HG03520 (cell line): ENCODE measurements around the gene DENND1C.
"Not testable (repeated sequence)": the region's sequence is repeated elsewhere in the genome, so short reads cannot be mapped to it uniquely, and the experiment has no call there.

Source experiments
- ATAC-seq: cut with Tn5 transposase; IDR thresholded peaks from one replicate; pipeline ENCODE4 v1.9.1; 2021; ENCODE audit warnings: mild to moderate bottlenecking, moderate library complexity; ENCODE audit not compliant: unreplicated experiment

The DENND1C gene

DNA sequence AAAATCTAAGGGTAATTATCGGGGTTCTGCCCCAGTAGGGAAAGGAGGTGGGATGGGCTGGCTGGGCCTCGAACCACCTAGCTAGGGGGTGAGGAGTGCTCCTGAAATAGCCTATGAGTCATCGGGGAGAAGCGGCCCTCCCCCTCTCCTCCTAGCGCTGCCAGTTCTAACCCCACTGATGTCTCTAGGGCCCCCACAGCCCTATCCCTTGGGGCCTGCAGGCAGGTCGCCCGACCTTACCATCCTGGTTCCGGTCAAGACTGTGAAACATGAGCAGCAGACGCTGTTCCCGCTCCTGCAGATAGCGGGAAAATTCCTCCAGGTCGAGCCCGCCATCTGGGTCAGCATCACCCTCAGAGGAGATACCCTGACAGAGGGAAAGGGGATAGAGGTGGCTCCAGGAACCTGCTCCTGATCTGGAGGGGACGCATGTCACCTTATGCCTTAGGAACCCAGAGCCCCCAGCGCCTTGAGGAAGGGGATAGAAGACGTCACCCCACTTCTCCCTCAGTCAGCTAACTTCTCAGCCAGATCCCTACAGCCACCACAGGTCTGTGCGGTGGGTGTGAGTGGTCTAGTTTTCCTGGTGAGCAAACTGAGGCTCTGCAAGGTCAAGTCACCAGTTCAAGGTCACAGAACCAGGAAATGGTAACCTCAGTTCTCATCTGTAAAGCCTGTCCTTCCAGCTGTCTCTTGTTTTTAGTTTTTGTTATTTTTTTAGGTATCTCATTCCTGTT is 23.5 kb downstream of the DENND1C start:
- ATAC-seq, result no peak

DNA sequence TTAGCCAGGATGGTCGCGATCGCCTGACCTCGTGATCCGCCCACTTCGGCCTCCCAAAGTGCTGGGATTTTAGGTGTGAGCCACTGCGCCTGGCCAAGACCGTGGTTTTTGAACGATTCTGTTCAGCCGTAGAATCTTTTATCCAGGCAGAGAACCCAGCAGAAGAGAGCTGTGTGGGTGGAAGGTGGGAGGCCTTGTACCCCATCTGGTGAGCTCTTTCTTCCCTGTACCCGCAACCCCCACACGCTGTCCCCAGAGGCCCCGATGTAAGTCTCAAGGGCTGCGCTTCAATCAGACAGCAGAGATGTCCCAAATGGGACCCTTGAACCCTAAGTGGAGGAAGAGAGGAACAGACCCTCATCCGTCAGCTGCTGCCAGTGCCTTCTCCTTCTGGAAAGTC is 25.7 kb downstream of the DENND1C start:
- ATAC-seq, result no peak

DNA sequence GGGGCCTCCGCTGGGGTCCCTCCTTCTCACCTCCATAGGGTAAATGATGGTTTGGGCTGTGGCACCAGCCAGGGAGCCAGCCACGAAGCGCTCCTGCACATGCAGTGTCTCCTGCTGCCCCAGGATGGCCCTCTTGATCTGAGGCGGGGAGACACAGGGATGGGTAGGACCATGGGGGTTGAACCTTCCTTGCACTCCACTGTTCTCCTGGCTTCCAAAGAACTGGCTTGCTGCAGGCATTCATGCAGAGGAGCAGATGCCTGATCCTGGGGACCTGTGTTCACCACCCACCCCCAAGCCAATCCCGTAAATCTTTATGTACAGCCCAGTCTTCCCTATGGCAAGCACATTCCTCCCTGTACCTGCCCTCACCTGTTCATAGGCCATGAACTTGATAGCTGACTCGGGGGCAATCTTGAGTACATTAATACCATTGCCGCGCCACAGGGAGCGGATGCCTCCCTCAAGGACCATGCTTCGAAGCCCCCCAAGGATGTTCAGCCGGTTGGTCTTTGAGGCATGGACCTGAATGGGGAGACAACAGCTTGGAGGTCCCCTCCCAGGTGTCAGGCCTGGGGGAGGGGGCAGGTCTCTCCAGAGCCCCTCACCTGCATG is 27.5 kb downstream of the DENND1C start:
- ATAC-seq, result no peak

DNA sequence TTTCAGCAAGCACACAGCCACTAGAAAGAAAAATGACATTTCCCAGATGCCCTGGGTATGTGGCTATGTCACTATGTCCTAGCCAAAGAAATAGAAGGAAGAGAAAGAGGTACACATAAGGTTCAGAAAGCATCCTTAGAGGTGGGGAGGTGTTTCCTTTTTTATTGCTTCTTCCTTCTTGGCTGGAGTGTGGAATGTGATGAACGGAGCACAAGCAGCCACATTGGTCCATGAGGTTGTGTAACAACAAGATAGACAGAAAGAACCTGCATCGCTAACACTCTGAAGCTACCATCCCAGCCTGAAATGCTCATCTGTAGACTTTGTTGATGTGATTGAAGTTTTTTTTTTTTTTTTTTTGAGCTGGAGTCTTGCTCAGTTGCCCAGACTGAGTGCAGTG is 28.7 kb downstream of the DENND1C start:
- ATAC-seq, result no peak

DNA sequence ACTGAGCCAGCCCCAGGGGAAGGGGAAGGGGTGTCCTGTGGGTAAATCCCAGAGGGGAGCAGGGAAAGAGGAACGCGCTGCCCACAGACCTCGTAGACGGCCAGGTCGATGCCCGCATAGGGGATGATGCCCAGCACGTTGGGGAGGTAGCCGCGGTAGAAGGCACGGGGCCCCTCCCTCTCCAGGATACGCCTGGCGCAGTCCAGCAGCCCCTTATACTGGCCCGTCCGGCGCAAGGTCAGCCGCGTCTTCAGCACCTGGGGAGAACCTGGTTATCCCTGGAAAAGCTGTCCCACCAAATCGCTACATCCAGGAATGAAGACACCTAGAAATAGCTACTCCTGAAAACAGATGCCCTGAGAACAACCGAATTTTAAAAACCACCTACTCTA is 29.4 kb downstream of the DENND1C start:
- no peak for ATAC-seq

DNA sequence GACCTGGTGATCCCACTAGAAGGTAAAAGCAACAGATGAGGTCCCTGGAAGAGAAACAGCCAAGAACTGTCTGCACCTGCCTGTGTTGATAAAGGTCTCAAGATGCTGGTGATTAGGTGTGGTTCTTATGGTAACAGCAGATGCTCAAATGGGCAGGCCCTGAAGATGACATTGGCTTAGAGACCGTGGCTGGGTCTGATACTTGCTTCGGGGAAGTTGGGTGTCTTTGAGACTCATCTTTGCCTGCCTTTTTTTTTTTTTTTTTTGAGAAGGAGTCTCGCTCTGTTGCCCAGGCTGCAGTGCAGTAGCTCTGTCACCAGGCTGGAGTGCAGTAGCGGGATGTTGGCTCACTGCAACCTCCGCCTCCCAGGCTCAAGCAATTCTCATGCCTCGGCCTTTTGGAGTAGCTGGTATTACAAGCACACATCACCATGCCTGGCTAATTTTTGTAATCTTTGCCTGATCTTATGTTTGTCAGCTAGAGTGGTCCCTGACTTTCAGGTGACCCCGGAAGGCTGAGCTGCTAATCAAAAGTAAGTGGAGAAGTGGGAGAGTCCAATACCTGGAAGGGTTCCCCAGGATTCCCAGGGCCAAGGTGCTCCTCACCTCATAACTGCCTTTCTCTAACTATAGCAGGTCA is 29.9 kb downstream of the DENND1C start:
- no peak for ATAC-seq

DNA sequence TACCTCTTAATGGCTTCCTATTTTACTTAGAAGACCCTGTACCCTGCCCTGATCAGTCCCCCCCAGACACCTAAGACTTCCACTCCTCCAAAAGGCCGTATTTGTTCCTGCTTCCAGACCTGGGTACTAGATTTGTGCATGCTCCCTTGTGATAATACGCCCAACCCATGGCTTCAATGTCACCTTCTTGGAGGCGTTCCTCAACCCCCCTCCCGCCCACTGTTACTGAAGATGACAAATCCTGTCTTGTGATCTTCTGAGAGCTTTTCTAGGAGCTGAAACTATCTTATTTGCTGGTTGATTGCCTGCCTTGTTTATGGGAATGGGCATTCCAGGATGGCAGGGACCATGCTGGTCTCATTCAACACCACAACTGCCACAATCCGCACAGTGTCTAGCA is 31.4 kb downstream of the DENND1C start:
- no peak for ATAC-seq

DNA sequence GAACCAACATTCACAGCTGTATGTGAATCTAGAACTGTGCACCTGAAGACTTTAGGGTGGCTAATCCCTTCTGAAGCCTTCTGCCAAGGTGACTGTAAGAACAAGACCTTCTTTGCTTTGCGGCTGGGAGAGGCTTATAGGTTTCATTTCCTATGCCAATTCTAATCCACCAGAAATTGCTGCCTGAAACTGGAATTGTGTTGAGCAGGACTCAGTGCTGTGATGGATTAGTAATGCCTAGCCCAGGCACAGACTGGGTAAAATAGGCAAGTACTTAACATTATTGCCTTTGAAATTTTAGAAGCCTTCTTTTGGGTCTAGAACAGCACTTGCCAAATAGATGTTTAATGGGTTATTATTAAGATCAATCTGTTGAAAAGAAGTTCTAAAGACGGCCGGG is 33.5 kb downstream of the DENND1C start:
- no peak for ATAC-seq

DNA sequence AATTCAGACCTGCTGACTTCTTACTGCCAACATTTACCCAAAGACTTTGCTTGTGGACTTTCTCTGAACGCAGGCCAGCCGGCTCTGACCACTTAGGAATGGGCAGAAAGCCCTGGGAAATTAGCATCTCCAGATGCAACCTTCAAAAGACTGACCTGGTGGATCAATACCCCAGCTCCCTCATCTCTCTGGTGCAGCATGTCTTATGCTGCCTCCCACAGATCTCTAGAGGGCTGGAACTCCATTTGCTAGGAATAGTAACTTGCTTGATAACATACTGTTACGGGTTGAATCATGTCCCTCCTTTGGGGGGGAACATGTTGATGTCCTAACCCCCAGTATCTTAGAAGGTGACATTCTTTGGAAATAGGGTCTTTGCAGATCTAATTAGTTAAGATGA is 35.1 kb downstream of the DENND1C start:
- ATAC-seq, result no peak

DNA sequence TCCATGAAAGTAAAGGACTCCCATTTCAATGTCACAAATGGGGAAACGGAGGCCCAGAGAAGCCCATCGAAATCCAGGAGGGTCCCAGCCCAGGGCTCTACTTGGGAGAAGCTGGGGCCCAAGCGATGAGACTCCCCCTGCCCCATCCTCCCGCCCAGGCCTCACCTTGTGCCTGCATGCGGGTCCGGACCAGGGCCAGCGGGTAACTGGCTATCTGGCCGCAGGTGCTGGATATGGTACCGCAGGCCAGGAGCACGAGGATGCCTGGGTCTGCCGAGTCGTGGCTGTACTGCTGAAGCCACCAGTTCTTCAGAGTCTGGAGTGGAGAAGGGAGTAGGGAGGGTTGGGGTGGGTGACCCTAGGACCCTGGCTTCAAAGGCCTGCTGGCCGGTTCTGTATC is 37.6 kb downstream of the DENND1C start:
- ATAC-seq, result no peak

DNA sequence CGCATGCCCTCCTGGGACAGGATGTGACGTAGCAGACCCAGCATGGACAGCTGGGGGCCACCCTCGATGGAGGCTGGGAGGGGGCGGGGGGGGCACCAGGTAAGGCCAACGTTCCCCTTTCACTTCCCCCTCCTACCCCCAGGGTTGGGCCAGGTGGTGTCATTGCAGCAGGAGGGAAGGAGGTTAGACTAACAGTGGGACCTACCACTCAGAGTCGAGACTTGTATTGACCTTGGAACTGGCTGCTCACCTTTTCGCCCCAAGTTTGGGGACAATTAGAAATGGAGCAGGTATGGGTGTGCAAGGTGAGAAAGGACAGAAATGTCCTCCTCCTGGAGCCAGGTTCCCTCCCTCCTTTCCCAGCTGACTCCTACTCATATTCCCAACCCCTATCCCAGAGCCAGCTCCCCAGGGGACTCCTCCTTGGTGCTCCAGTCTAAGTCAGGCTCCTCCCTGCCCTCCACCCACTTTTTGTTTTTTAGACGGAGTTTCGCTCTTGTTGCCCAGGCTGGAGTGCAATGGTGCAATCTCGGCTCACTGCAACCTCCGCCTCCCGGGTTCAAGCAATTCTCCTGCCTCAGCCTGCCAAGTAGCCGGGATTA is 39.4 kb downstream of the DENND1C start:
- no peak for ATAC-seq

DNA sequence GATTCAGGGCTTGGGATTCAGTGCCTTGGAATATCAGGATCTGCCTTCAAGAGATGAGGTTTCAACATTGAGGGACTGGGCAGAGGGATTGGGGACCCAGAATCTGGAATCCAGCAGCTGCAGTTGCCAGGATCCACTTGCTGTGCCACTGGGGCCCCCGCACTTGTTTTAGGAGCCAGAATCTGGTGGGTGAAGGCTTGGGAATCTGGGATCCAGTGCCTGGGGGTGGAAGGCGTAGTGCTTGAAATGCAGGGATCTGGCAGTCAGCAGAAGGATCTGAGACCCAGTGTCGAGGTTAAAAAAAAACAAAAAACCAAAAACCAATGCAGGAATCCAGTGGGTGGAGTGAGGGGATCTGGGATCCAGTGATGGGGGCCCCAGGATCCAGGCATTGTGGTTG is 40.7 kb downstream of the DENND1C start:
- ATAC-seq, result no peak

DNA sequence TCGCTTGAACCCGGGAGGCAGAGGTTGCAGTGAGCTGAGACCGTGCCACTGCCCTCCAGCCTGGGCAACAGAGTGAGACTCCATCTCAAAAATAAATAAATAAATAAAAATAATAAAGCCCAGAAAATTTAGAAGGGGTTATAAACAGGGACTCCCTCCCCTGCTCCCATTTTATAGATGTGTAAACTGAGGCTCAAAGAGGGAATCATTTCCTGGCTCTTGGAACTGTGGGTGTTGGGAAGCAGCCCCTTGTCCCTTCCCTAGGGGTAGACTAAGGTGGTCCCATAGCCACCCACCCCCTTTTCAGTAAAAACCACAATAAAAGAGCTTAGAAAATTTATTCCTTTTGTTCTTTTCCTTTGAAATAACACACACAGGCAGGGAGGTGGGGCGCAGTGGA is 41.8 kb downstream of the DENND1C start:
- ATAC-seq, result no peak

DNA sequence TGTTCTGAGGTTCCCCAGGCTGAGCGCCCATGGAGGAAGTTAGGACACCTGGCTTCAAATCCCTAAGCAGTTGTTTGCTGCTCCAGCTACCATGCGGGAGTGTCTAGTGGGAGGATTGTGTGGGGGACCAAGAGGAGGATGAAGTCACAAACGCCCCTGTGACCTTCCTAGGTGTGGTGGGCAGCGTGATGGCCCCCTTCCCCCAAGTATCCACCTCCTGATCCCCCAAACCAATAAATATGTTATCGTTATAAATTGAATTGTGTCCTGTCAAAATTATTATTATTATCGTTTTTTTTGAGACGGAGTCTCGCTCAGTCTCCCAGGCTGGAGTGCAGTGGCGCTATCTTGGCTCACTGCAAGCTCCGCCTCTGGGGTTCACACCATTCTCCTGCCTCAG is 47.9 kb downstream of the DENND1C start, which contains the start of gene SLC25A41:
Gene SLC25A41, minus strand, starts transcription at position 101 of the 400 bp plus-strand sequence. Its CDS starts 70 bp downstream, at position 31.
- no peak for ATAC-seq

DNA sequence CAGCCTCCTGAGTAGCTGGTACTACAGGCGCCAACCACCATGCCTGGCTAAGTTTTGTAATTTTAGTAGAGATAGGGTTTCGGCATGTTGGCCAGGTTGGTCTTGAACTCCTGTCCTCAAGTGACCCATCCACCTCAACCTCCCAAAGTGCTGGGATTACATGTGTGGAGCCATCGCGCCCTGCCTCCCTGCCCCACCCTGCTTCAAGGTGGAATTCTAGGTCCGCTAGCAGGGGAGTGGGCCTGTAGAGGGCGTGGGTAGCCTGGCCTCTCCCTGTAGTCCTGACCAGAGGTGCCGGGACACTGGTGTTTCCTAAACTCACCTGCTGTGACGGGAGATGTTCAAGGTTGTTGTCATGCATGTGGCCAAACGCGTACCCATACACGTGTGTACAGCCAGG is 48.4 kb downstream of the DENND1C start:
- no peak for ATAC-seq

DNA sequence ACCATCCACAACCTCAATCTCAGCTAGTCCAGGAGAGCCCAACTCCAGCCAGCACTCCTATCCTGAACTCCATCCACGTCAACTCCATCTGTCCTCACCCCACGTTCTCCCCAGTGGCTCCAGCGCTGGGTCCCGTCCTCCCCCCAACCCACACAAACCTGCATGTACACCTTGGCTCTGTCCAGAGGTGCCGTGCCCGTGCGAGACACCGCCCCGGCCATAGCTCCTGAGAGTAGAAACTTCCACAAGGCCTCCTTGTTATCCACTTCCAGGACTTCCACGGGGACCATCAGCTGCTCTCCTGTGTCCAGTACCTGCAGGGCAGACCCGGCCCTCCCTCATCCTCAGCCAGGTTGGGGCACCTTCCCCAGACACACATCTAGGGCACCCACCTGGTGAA is 49.7 kb downstream of the DENND1C start:
- no peak for ATAC-seq

DNA sequence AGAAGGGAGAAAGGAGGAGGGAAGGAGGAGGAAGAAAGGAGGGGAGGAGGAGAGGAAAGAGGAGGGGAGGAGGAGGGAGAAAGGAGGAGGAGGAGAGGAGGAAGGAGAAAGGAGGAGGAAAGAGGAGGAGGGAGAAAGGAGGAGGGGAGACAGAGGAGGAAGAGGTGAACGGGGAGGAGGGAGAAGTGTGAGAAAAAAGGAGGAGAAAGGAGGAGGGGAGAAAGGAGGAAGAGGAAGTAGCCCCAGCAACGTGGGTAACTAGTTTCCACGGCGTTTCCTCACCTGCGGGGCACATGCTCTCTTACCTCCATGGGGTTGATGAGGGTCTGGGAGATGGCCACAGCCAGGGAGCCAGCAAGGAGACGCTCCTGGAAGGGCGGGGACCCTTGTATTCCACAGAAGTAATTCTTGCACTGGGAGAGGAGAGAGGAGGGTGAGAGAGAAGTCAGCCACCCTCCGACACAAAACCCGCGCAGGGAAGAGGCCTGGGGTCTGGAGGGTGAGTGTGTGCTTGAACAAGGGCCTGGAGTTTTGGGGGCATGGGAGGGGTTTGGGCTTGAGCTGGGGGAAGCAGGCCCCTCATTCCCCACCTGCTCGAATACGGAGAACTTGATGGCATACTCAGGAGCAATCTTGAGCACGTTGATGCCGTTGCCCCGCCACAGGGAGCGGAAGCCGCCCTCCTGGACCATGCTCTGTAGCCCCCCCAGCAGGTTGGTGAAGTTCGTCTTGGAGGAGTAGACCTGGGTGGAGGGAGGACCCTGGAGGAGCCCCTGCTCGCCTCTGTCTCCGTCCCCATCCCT is 52.0 kb downstream of the DENND1C start:
- no peak for ATAC-seq

DNA sequence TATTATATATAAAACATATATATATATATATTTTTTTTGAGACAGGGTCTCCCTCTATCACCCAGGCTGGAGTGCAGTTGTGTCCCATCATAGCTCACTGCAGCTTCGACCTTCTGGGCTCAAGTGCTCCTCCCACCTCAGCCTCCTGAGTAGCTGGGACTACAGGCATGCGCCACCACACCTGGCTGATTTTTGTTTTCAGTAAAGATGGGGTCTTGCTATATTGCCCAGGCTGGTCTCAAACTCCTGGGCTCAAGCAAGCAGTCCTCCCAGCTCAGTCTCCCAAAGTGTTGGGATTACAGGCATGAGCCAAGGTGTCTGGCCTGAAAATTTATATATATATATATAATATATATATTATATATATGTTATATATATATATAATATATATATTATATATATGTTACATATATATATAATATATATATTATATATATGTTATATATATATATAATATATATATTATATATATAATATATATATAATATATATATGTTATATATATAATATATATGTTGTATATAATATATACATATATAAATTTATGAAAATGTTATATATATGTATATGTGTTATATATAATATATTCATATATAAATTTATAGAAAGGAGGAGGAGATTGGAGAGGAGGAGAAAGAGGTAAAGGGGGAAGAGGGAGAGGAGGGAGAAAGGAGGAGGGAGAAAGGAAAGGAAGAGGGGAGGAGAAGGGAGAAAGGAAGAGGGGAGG is 52.7 kb downstream of the DENND1C start:
- ATAC-seq, result not testable (repeated sequence)

DNA sequence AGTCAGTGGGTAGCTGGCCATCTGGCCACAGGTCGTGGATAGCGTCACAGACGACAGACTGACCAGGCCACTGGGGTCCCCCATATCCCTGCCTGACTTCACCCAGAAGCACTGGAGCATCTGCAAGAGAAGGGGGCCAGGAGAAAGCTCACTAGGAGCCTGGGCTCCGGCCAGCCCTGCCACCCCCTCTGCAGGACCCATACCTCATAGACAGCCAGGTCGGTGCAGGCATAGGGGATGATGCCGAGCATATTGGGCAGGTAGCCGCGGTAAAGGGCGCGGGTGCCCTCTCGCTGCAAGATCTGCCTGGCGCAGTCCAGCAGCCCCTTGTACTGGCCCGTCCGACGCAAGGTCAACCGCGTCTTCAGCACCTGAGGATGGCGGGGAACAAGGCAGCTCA is 54.5 kb downstream of the DENND1C start:
- ATAC-seq, result no peak
